Epithelial cell of proximal tubule (primary cell): ENCODE results near the gene PTAFR. TPM values are rescaled to one million over a fixed set of nuclear protein-coding genes. Genes with fewer than 3 reads are reported as not detected.
A peak's percentile ranks its signal among the peaks of the same experiment; 100 is the strongest.
"Not testable (repeated sequence)": the region's sequence is repeated elsewhere in the genome, so short reads cannot be mapped to it uniquely, and the experiment has no call there.

Experiments
- DNase-seq: peaks from one replicate; pipeline ENCODE4 v3.0.0-alpha.2; 2011; ENCODE audit warnings: low read depth
- H3K4me3 ChIP-seq: 2 replicates; pipeline ENCODE4 v1.5.1; 2011; ENCODE audit warnings: low read depth, mild to moderate bottlenecking, low read length
- CTCF ChIP-seq: conservative IDR thresholded peaks from 2 replicates; pipeline ENCODE4 v1.5.1; 2012; ENCODE audit warnings: low read depth, mild to moderate bottlenecking, low read length
- total RNA-seq: library from RNA; depleted of rRNA; stranded (reverse); fragments of >200 nt; gene quantifications from 2 replicates; pipeline ENCODE4 v1.2.3, GENCODE V29; 2015

The PTAFR gene
- total RNA-seq, 1 donor from 2014 or later, result 4.9 TPM

GRCh38 chr1:28144203-28145135 lies 32.0 kb downstream of the PTAFR start:
- no peak for TF ChIP-seq CTCF
- H3K4me3 ChIP-seq, result no peak overlapping the region
- peak; percentile 77 for DNase-seq

- TF ChIP-seq CTCF, result no peak
- H3K4me3 ChIP-seq, result no peak overlapping the region
- no peak for DNase-seq
Measured at GRCh38 chr1:28143496-28144202, 32.8 kb downstream of the PTAFR start.

- TF ChIP-seq CTCF, result no peak
- H3K4me3 ChIP-seq, result no peak overlapping the region
- DNase-seq, result no peak
Measured at GRCh38 chr1:28141685-28142084, 34.8 kb downstream of the PTAFR start.

GRCh38 chr1:28139866-28140265 lies 36.6 kb downstream of the PTAFR start:
- not testable (repeated sequence) for DNase-seq, H3K4me3 ChIP-seq

- no peak for TF ChIP-seq CTCF
- no peak for DNase-seq
- H3K4me3 ChIP-seq, result no peak overlapping the region
Measured at GRCh38 chr1:28139025-28139712, 37.3 kb downstream of the PTAFR start.

GRCh38 chr1:28136922-28137613 lies 39.4 kb downstream of the PTAFR start:
- H3K4me3 ChIP-seq, result no peak overlapping the region
- no peak for TF ChIP-seq CTCF
- DNase-seq, result no peak
